GM18517 (cell line): ENCODE data around the gene C16orf89.
"Not testable (repeated sequence)": the region's sequence is repeated elsewhere in the genome, so short reads cannot be mapped to it uniquely, and the experiment has no call there.

ENCODE experiments used
- ATAC-seq: cut with Tn5 transposase; IDR thresholded peaks from one replicate; pipeline ENCODE4 v1.9.1; 2021; ENCODE audit warnings: mild to moderate bottlenecking, moderate library complexity; ENCODE audit not compliant: unreplicated experiment

C16orf89 gene

DNA sequence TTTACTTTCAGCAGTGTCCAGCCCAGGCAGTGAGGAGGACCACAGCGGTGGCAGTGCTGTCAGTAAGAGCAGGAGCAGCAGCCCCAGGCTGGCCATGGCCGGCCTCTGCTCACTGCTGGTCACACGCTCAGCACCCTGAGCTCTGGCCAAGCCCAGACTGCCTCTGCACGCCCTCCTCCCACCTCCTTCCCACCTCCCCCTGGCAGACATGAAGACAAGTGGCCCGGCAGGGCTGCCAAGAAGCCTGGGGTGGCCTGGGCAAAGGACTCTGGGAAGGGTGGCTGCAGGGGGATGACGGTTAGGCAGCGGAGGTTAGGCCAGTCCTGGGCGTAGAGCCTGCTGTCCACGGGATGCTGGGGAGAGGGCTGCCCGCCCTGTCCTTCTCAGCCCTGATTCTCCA lies at the start of gene C16orf89:
C16orf89 (minus strand) TSS at position 144 of the 400 bp plus-strand sequence; CDS start at position 96, 48 bp downstream.
- ATAC-seq: no peak

- not testable (repeated sequence) for ATAC-seq
Observed at GRCh38 chr16:5110933-5111332, 45.2 kb upstream of the C16orf89 start.

DNA sequence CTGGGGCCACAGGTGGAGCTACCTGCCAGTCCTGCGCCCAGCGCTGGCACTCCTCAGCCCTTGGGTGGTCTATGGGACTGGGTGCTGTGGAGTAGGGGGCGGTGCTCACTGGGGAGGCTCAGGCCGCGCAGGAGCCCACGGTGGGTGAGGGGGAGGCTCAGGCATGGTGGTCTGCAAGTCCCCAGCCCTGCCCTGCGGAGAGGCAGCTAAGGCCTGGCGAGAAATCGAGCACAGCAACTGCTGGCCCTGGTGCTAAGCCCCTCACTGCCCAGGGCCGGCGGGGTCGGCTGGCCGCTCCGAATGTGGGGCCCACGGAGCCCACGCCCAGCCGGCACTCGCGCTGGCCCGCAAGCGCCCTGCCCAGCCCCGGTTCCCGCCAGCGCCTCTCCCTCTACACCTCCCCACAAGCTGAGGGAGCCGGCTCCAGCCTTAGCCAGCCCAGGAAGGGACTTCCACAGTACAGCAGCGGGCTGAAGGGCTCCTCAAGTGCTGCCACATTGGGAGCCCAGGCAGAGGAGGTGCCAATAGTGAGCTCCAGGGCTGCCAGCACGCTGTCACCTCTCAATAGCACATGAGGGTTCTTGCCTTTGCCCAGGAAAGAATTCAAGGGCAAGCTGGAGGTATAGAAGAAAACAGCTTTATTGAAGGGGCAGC lies 42.9 kb upstream of the C16orf89 start:
- no peak for ATAC-seq

- not testable (repeated sequence) for ATAC-seq
Observed at GRCh38 chr16:5105039-5105438, 39.3 kb upstream of the C16orf89 start.

DNA sequence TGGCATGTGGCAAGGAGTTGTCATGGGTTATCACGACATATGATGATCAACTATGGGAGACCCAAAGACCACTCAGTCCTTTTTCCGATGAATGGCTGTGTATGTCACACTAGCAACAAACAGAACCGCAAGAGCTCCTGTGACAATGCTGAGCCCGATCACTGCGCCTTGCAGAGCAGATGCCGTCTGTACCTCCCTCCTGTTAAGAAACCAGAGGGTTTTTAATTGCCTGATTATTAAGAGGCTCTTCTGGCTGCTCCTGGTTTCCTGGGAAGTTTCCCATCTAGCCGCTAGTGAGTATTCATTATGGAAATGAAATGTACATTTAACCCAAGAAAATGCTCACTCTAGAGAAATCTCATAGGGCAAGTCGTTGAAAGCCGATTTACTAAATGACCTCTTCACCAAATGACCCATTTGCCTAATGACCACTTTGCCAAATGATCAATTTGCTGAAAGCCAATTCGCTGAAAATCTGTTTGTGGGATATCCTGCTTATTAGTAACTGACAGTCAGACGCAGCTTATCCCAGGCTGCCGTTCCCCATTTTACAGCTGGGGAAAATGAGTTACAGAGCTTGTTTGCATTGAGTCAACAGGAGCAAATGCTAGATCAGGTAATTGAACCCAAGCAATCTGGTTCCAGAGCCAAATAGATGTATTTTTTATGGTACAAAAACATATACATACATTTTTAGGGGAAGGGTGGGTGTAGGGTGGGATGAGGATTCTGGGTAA lies 37.7 kb upstream of the C16orf89 start:
- not testable (repeated sequence) for ATAC-seq

- ATAC-seq: not testable (repeated sequence)
Observed at GRCh38 chr16:5099174-5099573, 33.4 kb upstream of the C16orf89 start.

DNA sequence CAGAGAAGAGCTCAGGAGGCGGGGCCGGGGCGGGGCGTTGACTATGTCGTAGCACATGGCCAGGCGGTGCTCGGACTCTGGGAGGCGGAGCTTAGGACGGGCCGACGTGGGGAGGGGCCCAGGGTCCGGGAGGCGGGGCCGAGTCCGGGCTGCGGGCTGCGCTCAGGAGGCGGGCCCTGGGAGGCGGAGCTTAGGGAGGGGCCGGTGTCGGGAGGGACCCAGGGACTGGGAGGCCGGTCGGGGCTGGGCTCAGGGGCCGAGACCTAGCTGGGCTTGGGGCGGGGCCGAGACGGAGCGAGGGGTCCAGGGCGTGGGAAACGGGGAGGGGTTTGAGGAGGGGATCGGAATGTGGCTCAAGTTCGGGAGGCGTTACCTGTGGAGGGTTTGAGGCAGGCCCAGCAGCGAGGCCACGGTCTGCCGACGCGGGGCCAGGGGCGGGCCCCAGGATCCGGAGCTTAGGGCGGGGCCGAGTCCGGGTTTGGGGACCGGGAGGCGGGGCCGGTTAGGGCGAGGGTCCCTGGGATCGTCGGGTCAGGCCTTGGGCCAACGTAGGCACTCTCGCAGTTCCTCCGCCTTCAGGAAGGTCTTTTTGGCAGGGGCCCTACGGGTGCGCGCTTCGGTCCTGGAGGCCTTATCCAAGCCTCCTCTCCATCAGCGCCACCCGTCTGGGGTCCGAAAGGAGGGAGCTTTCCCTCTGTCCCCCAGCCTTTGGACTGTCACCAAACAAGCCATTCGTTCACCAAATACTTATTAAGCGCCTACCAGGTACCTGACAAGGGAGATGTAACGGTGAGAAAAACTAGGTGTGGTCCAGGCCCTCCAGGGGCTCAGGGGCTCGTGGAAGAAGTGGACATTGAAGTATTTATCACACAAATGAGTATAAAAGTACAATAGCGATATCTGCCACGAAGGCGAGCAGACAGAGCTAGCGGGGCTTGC lies 32.7 kb upstream of the C16orf89 start:
- ATAC-seq: peak; percentile 57

GRCh38 chr16:5097470-5098220 lies 31.9 kb upstream of the C16orf89 start, which contains the start of gene EEF2KMT:
Gene EEF2KMT, minus strand, starts transcription at chr16:5097795. Its CDS starts 56 bp downstream, at chr16:5097739.
- ATAC-seq: peak; percentile 42

DNA sequence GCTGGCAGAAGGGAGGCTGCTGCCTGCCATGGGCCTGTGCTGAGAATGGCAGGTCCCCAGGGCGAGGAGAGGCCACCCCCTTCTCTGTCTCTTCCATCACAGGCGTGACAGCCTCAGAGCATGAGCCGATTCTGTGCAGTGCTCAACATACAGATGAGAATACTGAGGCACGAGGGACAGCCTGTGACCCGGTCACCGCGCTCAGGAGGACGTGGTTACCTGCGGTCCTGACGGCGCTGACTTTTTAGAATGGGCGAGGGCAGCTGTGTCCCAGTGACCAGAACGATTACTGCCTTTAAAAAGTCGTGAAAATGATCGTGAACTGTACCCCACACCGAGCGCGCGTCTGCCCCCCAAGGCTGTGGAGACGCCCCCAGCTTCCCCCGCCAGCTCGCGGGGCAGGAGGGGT lies 31.3 kb upstream of the C16orf89 start:
- not testable (repeated sequence) for ATAC-seq

- ATAC-seq: not testable (repeated sequence)
Observed at GRCh38 chr16:5096437-5097060, 30.8 kb upstream of the C16orf89 start.

DNA sequence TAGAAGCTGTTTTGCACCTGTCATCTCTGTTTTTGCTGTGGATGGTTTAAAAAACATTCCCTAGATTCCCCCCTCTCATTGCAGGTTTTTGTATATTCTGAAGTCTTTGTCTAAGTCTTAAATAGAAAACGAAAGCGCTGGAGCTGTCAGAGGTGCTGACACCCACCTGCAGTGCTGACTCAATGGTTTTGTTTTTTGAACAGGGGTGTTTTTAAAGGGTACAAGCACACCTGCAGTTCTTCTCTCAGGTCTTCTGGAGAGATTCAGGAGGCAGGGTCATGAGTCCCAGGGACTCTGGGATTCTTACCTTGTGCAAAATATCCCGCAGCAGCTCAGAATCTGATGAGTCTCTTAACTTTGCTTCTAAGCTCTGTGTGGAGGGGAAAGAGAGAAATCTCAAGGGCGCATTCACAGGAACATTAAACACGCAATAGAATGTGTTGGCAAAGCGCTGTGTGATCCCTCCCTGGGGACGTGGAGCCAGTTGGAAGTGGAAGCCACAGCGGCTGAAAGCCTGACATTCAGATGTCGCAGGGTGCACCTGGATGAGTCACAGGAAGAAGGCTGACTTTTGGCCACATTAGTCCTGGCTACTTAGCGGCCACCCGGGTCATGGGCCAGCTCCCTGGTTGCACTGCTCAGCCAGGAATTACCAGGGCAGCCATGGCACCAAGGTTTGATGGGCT lies 29.5 kb upstream of the C16orf89 start:
- ATAC-seq: not testable (repeated sequence)

- ATAC-seq: not testable (repeated sequence)
Observed at GRCh38 chr16:5093746-5094145, 28.0 kb upstream of the C16orf89 start.

DNA sequence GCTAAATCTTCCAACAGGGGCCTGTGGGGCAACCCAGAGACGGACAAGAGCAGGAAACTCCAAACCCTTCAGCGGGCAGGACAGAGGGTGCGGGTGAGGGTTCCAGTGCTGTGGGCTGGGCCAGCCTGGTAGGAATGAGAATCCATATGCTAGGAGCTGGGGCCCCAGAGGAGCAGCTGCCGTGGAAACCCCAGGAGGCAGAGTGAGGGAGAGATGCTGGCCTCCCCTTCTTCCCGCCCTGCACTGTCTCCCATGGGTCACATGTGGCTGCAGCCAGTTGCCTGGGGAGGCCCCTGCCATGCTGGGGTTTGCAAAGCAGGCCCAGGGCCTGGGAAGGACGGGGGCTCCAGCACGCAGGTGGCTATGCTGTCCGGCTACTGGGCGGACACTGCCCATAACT lies 27.3 kb upstream of the C16orf89 start:
- ATAC-seq: not testable (repeated sequence)

DNA sequence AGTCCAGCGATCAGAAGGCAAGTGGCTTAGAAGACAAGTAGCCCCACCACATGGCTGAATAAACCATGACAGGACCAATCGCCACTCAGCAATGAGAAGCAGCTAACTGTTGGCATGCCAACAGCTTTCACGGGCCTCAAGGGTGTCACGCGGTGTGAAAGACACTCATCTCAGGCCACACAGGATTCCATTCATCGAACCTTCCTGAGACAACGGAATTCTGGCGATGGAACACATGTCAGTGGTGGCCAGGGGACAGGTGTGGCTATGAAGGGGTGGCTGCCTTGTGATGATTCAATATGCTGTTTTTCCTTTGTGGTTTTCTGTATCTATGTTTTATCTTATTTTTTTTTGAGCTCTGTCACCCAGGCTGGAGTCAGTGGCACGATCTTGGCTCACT lies 24.8 kb upstream of the C16orf89 start:
- ATAC-seq: not testable (repeated sequence)

- not testable (repeated sequence) for ATAC-seq
Observed at GRCh38 chr16:5089911-5090555, 24.3 kb upstream of the C16orf89 start.

- not testable (repeated sequence) for ATAC-seq
Observed at GRCh38 chr16:5088936-5089335, 23.2 kb upstream of the C16orf89 start.

- not testable (repeated sequence) for ATAC-seq
Observed at GRCh38 chr16:5088086-5088790, 22.5 kb upstream of the C16orf89 start.

DNA sequence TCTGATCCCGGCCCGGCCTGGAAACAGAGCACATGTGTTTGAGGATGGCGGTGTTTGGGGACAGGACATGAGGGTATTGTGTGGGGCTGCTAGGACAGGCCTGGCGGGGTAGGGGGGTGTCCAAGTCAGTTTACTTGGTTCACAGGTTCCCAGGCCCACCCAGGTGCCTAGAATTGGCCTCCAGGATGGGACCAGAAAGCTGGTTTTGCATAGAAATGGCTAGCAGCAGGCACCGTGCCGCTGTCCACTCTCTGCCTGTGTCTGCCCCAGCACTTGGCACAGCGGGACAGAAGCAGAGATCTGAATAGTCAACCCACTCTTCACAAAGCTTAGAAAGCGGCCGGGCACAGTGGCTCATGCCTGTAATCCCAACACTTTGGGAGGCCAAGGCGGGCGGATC lies 20.0 kb upstream of the C16orf89 start:
- not testable (repeated sequence) for ATAC-seq
